B cell (primary cell): ENCODE measurements around the gene PHACTR3.

Source experiments
- EZH2 ChIP-seq: IDR thresholded peaks from 2 replicates; pipeline ENCODE4 v1.6.1; 2012; ENCODE audit warnings: borderline replicate concordance, low read depth, mild to moderate bottlenecking, moderate library complexity, low read length; ENCODE audit not compliant: insufficient read depth, poor library complexity, severe bottlenecking
- TF ChIP-seq, protein P1 (sequence below): fragments of 200-600 bp; IDR thresholded peaks from one replicate; pipeline ENCODE4 v1.8.0; 2022; ENCODE audit warnings: antibody characterized with exemption, mild to moderate bottlenecking

DNA sequence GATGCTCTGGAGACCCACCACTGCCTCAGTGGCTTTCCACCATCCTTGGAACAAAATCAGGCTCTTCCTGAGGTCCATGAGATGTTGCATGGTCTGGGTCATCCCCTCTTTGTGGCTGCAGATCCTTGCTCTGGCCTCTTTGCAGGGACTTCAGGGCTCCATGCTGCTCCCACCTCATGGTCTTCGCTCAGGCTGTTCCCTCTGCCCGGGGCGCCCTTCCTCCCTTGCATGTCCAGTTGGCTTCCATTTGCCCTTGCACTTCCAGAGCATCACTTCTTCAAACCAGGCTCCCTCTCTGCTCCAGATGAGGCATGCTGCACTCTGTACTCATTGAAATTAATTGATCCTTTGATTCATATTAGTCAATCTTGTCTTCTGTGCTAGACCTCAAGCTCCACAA lies 4.4 kb upstream of the PHACTR3 start:
- TF ChIP-seq, protein P1, sequence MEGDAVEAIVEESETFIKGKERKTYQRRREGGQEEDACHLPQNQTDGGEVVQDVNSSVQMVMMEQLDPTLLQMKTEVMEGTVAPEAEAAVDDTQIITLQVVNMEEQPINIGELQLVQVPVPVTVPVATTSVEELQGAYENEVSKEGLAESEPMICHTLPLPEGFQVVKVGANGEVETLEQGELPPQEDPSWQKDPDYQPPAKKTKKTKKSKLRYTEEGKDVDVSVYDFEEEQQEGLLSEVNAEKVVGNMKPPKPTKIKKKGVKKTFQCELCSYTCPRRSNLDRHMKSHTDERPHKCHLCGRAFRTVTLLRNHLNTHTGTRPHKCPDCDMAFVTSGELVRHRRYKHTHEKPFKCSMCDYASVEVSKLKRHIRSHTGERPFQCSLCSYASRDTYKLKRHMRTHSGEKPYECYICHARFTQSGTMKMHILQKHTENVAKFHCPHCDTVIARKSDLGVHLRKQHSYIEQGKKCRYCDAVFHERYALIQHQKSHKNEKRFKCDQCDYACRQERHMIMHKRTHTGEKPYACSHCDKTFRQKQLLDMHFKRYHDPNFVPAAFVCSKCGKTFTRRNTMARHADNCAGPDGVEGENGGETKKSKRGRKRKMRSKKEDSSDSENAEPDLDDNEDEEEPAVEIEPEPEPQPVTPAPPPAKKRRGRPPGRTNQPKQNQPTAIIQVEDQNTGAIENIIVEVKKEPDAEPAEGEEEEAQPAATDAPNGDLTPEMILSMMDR, result no peak
- TF ChIP-seq EZH2, result no peak
